Stimulated activated CD4-positive, alpha-beta T cell treated with anti-CD3 and anti-CD28 coated beads, Interleukin-15, amount 100 ng/mL, for 24 hours (primary cell): ENCODE results near the gene CEP97.
"Not testable (repeated sequence)": the region's sequence is repeated elsewhere in the genome, so short reads cannot be mapped to it uniquely, and the experiment has no call there.

Source experiments
- DNase-seq: peaks from one replicate; pipeline ENCODE4 v3.0.0-alpha.2; 2020

CEP97 gene

GRCh38 chr3:101724329-101725193 lies at the start of gene CEP97:
CEP97 (plus strand) TSS chr3:101724614; CDS start chr3:101724677, 63 bp downstream.
- peak; percentile 94 for DNase-seq

GRCh38 chr3:101675709-101676215 lies 48.7 kb upstream of the CEP97 start:
- DNase-seq = no peak

- DNase-seq = peak; percentile 98
These were observed 48.1 kb upstream of the CEP97 start for GRCh38 chr3:101676216-101676764.

- DNase-seq = peak; percentile 100
These were observed 47.5 kb upstream of the CEP97 start, which contains the start of gene ZBTB11 for GRCh38 chr3:101676765-101677435. ZBTB11 (minus strand) TSS chr3:101677132; CDS start chr3:101676914, 218 bp downstream.

- DNase-seq = peak; percentile 29
These were observed 46.8 kb upstream of the CEP97 start for GRCh38 chr3:101677436-101678286.

- not testable (repeated sequence) for DNase-seq
These were observed 45.6 kb upstream of the CEP97 start for GRCh38 chr3:101678837-101679236.

- no peak for DNase-seq
These were observed 43.9 kb upstream of the CEP97 start for GRCh38 chr3:101680466-101680865.

- no peak for DNase-seq
These were observed 39.4 kb upstream of the CEP97 start for GRCh38 chr3:101685050-101685400.

- DNase-seq = no peak
These were observed 38.5 kb upstream of the CEP97 start for GRCh38 chr3:101685870-101686307.

GRCh38 chr3:101687142-101687931 lies 37.1 kb upstream of the CEP97 start:
- DNase-seq = peak; percentile 13

GRCh38 chr3:101689286-101689685 lies 35.1 kb upstream of the CEP97 start:
- DNase-seq = no peak

- DNase-seq = peak; percentile 19
These were observed 33.4 kb upstream of the CEP97 start for GRCh38 chr3:101690972-101691371.

- DNase-seq = not testable (repeated sequence)
These were observed 32.4 kb upstream of the CEP97 start for GRCh38 chr3:101691685-101692671.

- DNase-seq = peak; percentile 45
These were observed 30.9 kb upstream of the CEP97 start for GRCh38 chr3:101693540-101693939.

- not testable (repeated sequence) for DNase-seq
These were observed 29.6 kb upstream of the CEP97 start for GRCh38 chr3:101694836-101695235.

GRCh38 chr3:101695779-101696372 lies 28.5 kb upstream of the CEP97 start:
- DNase-seq = peak; percentile 25

GRCh38 chr3:101701696-101702634 lies 22.4 kb upstream of the CEP97 start:
- DNase-seq = no peak

GRCh38 chr3:101702726-101703125 lies 21.7 kb upstream of the CEP97 start:
- DNase-seq = no peak

- no peak for DNase-seq
These were observed 21.2 kb upstream of the CEP97 start for GRCh38 chr3:101703169-101703568.
